ENCODE data around the gene MAPK11.

Gene MAPK11

DNA sequence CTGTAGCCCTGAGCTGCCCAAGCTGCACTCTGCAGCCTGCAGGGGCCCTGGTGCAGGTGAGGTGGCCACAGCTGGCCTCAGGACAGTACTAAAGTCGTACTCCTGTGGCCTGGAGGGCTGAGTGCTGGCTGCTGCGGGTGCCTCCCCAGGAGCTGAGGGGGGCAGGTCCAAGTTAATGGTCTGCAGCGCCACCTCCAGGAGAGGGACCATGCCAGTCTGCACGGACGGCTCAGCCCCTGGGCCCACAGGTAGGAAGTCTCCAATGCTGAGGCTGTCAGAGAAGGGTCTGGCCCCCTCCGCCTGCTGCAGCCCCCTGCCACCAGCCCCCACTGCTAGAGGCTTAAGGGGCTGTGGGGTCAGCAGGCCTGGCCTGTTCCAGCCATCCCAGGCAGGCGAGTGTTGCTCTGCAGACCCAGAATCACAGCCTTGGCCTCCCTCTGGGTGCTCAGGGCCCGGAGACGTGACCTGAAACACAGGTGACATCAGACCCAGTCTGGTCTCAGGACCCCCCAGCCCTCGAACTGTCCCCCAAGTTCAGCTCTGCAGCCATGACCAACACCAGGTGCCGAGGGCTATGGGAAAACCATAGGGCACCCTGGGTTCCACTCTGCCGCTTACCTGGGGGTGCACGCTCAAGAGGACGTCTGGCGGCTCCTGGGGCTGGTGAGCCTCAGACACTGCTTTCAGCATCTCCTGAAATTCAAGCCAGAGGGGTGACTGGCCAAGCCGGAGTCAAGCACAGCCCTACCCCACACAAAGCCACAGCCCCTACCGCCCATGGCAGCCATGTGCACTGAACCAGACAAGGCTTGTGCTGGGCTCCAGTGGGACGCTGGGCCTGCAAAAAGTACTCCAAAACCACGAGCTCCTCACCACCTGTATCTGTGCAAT, 48.5 kb downstream of the MAPK11 start:
- ATAC-seq, result no peak

DNA sequence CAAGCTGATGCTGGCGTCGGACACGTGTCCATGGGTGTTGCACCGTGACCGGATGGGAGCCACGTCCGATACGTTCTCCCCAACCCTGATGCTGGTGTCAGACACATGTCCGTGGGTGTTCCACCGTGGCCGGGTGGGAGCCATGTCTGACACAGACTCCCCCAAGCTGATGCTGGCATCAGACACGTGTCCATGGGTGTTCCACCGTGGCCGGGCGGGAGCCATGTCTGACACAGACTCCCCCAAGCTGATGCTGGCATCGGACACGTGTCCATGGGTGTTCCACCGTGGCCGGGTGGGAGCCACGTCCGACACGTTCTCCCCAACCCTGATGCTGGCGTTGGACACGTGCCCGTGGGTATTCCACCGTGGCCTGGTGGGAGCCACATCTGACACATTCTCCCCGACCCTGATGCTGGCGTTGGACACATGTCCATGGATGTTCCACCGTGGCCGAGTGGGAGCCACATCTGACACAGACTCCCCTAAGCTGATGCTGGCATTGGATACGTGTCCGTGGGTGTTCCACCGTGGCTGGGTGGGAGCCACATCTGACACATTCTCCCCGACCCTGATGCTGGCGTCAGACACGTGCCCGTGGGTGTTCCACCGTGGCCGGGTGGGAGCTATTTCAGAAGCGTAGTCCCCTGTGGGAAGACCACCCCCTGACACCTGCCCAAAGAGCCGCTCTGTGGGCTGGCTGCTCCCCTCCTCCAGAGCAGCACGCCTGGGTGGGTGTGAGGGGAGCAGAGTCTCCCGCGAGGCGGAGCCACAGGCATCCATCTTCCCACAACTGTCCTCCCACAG, 49.4 kb downstream of the MAPK11 start:
- ATAC-seq, result no peak

DNA sequence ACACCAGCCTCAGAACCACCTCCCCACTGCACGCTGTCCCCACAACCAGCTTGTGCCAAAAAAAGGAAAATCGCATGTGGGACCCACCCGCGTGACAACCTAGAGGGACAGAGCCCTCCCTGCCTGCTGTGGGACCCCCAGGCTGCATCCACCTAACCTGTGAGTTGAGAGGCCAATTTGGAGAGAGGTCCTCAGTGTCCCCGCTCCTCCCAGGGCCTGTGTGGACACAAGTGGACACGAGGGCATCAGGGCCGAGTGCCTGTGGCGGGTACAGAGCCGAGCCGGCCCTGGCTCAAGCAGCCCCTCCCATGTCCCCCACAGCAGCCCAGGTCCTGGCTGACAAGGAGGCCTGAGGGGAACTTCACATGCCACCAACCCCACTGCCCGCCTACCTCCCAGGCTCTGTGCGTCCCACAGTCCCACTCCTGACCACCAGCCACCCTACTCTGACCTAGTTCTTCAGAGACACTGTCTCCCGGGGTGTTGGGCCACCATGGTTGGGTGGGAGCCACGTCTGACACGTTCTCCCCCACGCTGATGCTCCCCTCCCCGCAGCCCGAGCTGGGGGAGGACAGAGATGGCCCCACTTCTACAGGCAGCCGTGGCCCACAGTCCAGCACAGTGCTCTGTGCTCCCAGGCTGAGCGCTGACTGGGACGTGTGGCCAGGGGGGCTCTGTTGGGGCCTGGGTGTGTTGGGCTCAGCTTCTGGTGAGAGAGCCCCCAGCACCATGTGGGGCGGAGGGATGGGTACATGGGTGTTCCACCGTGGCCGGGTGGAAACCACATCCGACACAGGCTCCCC, 50.2 kb downstream of the MAPK11 start:
- no peak for ATAC-seq

GRCh38 chr22:50218996-50219727, 51.0 kb downstream of the MAPK11 start:
- ATAC-seq, result no peak

- ATAC-seq, result no peak
Observed at GRCh38 chr22:50218153-50218995, 51.8 kb downstream of the MAPK11 start.

DNA sequence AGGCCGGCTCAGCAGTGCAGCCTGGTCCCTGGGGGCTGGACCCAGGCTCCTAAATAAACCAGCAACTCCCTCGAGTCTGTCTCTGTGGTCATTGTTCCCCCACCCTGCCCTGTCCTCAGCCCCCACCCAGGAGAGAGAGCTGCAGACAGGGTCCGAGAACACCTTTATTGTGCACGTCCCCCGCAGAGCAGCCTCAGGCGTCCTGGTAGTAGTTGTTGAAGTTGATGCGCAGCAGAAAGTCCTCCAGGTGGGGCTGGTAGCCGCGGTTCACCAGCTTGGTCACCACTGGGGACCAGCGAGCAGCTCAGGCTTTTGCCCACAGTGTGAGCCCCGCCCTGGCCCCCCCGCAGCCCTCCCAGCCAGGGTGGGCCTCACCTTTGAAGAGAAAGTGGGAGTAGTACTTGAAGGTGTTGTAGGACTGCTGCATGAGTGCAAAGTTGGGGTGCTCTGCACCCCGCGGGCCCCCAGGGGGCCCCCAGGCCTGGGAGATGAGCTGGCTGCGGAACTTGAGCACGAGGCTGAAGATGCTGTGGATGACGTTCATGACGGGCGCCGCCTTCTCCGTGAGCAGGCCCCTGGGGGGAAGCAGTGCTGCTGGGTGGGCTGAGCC, 52.5 kb downstream of the MAPK11 start:
- ATAC-seq, result no peak

- no peak for ATAC-seq
Observed at GRCh38 chr22:50216684-50217520, 53.3 kb downstream of the MAPK11 start.

DNA sequence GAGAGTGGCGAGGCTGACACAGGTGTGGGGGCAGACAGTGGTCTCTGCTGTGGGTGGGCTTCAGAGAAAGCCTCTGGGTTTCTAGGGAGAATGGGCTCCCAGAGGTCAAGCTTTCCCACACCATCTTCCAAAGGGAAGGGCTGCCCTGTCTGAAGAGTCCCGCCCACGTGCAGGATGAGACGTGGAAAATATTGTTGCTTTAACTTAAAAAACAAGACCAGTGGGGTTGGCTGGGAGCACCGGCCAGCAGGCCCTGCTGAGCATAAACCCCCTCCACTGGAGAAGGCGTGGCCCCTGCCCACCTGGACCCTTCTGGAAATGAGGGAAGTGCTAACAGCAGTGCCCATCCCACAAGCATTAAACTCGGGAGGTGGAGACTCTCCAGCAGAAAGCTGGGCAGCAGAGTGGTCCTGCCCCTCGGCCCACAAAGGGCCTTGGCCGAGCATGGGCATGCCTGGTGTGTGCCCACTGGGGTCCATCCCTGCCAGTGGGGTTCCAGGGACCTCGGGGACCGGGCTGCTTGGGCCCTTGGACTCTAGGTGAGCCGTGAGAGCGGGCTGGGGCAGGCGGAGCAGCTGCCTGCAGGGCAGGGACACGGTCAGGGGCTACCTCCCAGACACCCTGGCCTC, 54.0 kb downstream of the MAPK11 start:
- no peak for ATAC-seq

DNA sequence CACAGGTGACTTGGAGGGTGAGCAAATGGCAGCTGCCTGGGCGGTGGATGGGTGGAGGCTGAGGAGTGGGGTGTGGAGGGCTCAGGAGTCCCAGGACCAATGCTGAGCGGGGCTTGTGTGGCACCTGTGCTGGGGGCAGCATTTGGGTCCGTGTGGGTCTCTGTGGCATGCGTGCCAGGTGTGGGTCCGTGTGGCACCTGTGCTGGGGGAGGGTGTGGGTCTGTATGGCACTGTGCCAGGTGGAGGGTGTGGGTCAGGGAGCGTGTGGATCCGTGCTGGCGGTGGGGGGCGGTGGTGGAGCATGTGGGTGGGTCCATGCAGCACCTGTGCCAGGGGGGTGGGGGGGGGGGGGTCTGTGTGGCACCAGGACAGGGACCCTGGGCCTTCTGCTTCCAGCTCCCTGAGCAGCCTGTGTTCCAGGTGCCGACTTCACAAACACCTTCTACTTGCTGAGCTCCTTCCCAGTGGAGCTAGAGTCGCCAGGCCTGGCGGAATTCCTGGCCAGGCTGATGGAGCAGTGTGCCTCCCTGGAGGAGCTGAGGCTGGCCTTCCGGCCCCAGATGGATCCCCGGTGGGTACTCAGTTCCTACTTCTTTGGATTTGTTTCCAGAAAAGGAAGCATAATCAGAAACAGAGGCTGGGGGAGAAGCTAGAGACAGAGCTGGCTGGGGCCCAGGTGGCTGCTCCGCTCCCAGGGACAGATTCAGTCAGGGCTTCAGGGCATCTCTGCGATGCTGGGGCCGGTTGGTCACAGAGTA, 54.7 kb downstream of the MAPK11 start:
- ATAC-seq, result no peak

All from activated CD4-positive, CD25-positive, alpha-beta regulatory T cell treated with anti-CD3 and anti-CD28 coated beads, Interleukin-2, amount 50 U/mL, for 24 hours (primary cell).